ENCODE data around the gene SEMA3C. TPM values are rescaled to one million over a fixed set of nuclear protein-coding genes. Genes with fewer than 3 reads are reported as not detected.

SEMA3C gene
- polyA plus RNA-seq, 3 donors: 23.3 to 30.4 (median 30.0) TPM

- DNase-seq (ENCODE audit: low read depth in 3 of 3, low spot score in 2 of 3): no peak
These were observed 165.7 kb downstream of the SEMA3C start for GRCh38 chr7:80752954-80753690.

- no peak for DNase-seq (ENCODE audit: low read depth in 3 of 3, low spot score in 2 of 3)
These were observed 169.6 kb downstream of the SEMA3C start for GRCh38 chr7:80749270-80749669.

- DNase-seq (ENCODE audit: low read depth in 3 of 3, low spot score in 2 of 3): no peak
These were observed 170.3 kb downstream of the SEMA3C start for GRCh38 chr7:80748363-80749042.

- no peak for DNase-seq (ENCODE audit: low read depth in 3 of 3, low spot score in 2 of 3)
These were observed 177.9 kb downstream of the SEMA3C start for GRCh38 chr7:80740778-80741545.

GRCh38 chr7:80736371-80737125 lies 182.3 kb downstream of the SEMA3C start:
- DNase-seq (ENCODE audit: low read depth in 3 of 3, low spot score in 2 of 3): no peak

GRCh38 chr7:80735330-80735729 lies 183.5 kb downstream of the SEMA3C start:
- DNase-seq (ENCODE audit: low read depth in 3 of 3, low spot score in 2 of 3): no peak

GRCh38 chr7:80734011-80734410 lies 184.8 kb downstream of the SEMA3C start:
- no peak for DNase-seq (ENCODE audit: low read depth in 3 of 3, low spot score in 2 of 3)

- no peak for DNase-seq (ENCODE audit: low read depth in 3 of 3, low spot score in 2 of 3)
These were observed 185.4 kb downstream of the SEMA3C start for GRCh38 chr7:80733333-80733915.

- no peak for DNase-seq (ENCODE audit: low read depth in 3 of 3, low spot score in 2 of 3)
These were observed 186.2 kb downstream of the SEMA3C start for GRCh38 chr7:80732630-80733029.

- no peak for DNase-seq (ENCODE audit: low read depth in 3 of 3, low spot score in 2 of 3)
These were observed 187.6 kb downstream of the SEMA3C start for GRCh38 chr7:80731281-80731680.

- DNase-seq (ENCODE audit: low read depth in 3 of 3, low spot score in 2 of 3): no peak
These were observed 189.1 kb downstream of the SEMA3C start for GRCh38 chr7:80729591-80730320.

GRCh38 chr7:80726666-80727065 lies 192.2 kb downstream of the SEMA3C start:
- no peak for DNase-seq (ENCODE audit: low read depth in 3 of 3, low spot score in 2 of 3)

GRCh38 chr7:80725181-80725611 lies 193.7 kb downstream of the SEMA3C start:
- no peak for DNase-seq (ENCODE audit: low read depth in 3 of 3, low spot score in 2 of 3)

GRCh38 chr7:80724249-80724871 lies 194.5 kb downstream of the SEMA3C start:
- peak; percentile 69 to 79 (median 76) for DNase-seq (ENCODE audit: low read depth in 3 of 3, low spot score in 2 of 3)

GRCh38 chr7:80722616-80723195 lies 196.1 kb downstream of the SEMA3C start:
- DNase-seq (ENCODE audit: low read depth in 3 of 3, low spot score in 2 of 3): no peak

- no peak for DNase-seq (ENCODE audit: low read depth in 3 of 3, low spot score in 2 of 3)
These were observed 196.8 kb downstream of the SEMA3C start for GRCh38 chr7:80721883-80722615.

- DNase-seq (ENCODE audit: low read depth in 3 of 3, low spot score in 2 of 3): no peak
These were observed 198.7 kb downstream of the SEMA3C start for GRCh38 chr7:80720146-80720545.

- DNase-seq (ENCODE audit: low read depth in 3 of 3, low spot score in 2 of 3): no peak
These were observed 199.6 kb downstream of the SEMA3C start for GRCh38 chr7:80719261-80719660.

All from right renal cortex interstitium (tissue), 3 donors.